ENCODE results near the gene CYP27B1.
"Not testable (repeated sequence)": the region's sequence is repeated elsewhere in the genome, so short reads cannot be mapped to it uniquely, and the experiment has no call there.

CYP27B1 gene

DNA sequence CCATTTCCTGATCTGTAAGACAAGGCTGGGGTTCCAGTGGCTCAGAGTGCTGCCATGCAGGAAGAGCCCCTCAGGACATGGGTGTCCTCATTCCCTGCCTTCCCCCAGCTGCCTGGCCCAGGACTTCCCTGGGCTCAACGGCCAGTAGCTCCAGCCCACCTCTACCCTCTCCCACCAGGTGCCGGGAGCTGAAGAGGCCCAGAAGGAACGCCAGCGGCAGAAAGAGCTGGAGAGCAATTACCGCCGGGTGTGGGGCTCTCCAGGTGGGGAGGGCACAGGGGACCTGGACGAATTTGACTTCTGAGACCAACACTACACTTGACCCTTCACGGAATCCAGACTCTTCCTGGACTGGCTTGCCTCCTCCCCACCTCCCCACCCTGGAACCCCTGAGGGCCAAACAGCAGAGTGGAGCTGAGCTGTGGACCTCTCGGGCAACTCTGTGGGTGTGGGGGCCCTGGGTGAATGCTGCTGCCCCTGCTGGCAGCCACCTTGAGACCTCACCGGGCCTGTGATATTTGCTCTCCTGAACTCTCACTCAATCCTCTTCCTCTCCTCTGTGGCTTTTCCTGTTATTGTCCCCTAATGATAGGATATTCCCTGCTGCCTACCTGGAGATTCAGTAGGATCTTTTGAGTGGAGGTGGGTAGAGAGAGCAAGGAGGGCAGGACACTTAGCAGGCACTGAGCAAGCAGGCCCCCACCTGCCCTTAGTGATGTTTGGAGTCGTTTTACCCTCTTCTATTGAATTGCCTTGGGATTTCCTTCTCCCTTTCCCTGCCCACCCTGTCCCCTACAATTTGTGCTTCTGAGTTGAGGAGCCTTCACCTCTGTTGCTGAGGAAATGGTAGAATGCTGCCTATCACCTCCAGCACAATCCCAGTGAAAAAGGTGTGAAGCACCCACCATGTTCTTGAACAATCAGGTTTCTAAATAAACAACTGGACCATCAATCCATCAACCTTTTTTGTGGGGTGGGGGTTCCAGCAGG lies 46.0 kb downstream of the CYP27B1 start:
- no peak for DNase-seq

DNA sequence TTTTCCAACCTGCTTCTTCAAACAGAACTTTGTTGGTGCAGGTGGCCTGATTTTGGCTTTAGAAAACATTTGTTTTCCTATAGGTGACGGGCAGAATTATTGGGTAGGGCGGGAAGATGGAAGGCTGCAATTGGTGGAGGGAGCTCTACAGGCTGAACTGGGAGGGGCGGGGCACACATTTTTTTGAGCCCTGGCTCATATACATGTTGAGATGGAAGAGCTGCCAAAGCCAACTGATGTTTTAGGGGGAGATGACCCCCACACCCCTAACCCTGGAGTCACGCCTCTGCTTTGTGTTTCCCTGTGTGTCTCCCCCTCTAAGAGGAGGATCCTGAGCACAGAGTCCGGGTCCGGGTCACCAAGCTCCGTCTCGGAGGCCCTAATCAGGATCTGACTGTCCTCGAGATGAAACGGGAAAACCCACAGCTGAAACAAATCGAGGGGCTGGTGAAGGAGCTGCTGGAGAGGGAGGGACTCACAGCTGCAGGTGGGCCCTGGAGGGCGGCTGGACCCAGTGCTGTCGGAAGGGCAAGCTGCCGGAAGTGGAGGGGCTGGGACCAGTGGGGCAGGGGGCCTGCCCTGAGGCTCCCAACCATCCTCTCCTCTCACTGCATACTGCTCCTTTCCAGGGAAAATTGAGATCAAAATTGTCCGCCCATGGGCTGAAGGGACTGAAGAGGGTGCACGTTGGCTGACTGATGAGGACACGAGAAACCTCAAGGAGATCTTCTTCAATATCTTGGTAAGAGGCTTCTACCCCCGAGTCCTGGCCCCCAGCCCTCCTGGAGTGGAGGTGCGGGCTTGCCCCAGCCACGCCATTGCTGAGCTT lies 46.9 kb downstream of the CYP27B1 start:
- DNase-seq = no peak

DNA sequence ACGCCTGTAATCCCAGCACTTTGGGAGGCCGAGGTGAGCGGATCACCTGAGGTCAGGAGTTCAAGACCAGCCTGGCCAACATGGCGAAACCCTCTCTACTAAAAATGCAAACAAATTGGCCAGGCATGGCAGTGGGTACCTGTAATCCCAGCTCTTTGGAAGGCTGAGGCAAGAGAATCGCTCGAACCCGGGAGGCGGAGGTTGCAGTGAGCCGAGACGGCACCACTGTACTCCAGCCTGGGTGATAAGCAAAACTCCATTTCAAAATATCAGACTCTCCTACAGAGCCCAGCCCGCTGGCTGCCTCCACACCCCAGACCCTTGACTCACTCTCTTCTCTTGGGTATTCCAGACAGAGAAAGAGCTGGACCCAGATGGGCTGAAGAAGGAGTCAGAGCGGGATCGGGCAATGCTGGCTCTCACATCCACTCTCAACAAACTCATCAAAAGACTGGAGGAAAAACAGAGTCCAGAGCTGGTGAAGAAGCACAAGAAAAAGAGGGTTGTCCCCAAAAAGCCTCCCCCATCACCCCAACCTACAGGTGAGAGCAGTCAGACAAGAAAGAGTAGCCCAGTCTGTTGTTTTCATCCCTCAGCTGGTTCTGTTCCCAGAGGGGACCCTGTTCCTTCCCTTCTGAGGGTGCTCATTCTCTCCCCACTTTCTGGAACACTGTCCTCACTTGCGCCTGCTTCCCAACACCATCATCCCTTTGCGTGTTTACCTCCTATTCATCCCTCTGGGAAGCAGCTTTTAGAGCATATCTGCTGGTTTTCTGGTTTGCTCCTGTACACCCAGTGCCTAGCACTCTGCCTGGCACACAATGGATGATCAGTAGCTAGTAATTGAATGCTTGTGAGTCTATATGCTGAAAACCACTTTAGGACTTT lies 48.0 kb downstream of the CYP27B1 start:
- no peak for DNase-seq

DNA sequence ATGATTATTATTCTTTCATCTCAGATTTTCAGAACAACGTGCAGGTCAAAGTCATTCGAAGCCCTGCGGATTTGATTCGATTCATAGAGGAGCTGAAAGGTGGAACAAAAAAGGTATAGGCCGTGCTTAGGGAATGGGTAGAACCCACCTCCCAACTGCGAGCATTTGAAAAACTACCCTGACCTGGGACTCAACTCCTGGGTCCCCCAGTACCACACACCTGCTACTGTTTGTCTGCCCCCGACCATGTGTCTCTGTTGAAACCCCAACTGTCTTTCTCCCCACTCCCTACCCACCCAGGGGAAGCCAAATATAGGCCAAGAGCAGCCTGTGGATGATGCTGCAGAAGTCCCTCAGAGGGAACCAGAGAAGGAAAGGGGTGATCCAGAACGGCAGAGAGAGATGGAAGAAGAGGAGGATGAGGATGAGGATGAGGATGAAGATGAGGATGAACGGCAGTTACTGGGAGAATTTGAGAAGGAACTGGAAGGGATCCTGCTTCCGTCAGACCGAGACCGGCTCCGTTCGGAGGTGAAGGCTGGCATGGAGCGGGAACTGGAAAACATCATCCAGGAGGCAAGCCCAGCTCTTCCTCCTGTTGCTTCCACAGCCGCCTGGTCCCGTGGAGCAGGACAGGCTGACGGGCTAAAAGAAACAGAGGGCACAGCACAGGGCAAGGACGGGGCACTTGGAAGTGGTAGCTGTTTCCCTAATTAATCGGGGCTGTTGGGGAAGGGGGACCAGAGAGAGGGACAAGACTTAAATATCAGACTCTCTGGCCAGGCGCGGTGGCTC lies 48.8 kb downstream of the CYP27B1 start:
- DNase-seq = no peak

DNA sequence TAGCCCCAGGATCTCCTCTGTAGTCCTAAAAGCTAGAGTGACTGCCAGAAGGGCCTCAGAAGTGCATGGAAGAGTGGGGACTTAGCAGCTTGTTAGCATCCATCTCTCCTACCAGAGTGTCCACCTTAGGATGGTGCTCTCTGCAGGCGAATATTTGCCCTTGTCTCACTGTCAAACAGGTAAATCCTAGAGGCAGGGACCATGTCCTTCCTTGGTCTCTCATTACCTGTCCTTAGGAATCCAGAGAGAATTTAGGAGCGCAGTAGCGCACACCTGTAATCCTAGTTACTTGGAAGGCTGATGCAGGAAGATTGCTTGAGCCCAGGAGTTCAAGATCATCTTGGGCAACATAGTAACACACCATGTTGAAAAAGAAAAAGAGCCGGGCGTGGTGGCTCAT lies 49.7 kb downstream of the CYP27B1 start:
- DNase-seq = no peak

DNA sequence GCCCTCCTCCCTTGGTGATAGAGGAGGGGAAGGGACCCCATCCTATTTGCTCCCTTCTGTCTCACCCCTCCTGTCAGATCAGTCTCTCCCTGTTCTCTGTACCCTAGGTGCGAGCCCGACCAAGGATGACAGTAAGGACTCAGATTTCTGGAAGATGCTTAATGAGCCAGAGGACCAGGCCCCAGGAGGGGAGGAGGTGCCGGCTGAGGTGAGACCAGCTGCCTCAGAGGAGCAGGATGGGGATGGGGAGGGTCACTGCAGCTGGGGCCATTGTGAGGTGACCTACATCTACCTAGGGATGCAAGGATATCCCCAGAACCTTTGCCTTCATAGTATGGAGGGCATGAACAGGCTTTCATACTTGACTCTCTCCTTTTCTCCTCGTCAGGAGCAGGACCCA lies 50.6 kb downstream of the CYP27B1 start:
- DNase-seq = no peak

DNA sequence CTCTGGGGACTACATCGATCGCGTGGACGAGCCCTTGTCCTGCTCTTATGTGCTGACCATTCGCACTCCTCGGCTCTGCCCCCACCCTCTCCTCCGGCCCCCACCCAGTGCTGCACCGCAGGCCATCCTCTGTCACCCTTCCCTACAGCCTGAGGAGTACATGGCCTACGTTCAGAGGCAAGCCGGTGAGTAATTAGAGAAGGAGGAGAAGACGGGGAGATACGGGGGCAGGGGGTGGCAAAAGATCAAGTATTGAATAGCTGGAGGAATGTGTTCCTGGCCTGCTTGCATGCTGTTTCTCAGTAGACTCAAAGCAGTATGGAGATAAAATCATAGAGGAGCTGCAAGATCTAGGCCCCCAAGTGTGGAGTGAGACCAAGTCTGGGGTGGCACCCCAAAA lies 51.1 kb downstream of the CYP27B1 start:
- no peak for DNase-seq

DNA sequence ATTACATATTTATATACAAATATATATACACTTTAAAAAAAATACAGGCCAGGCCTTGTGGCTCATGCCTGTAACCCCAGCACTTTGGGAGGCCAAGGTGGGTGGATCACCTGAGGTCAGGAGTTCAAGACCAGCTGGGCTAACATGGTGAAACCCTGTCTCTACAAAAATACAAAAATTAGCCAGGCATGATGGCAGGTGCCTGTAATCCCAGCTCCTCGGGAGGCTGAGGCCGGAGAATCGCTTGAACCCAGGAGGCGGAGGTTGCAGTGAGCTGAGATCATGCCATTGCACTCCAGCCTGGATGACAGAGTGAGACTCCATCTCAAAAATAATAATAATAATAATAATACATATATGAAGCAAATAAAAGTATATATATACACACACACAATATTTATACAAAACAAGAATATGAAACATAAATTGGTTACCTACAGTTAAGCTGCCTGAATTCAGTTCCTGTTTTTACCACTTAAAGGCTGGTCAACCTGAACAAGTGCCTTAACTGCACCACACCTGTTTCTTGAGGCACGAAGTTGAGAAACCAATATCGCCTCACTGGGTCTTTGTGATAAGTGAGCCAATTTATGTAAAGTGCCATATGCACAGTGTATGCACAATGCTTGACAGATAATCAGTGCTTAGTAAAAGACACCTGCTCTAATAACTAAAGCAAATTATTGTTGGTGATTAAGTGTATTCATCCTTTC lies 51.7 kb downstream of the CYP27B1 start:
- not testable (repeated sequence) for DNase-seq

DNA sequence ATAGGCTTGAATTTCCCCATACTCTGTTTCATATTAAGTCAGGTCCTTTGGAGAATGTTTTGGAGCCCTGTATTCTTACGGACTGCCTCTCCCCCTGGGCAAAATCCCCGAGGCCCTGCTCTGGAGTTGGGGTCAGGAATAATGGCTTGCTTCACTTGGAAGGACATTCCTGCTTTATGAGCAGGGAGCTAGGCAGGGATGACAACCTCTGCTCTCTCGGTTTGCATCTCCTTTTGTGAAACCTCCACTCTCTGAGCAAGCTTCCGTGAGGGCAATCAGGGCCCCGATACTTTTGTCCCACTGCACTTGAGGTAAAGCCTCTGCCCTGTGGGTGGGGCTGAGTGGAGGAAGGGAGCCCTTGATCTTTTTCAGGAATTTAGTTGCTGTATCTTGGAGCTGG lies 53.7 kb downstream of the CYP27B1 start:
- no peak for DNase-seq

DNA sequence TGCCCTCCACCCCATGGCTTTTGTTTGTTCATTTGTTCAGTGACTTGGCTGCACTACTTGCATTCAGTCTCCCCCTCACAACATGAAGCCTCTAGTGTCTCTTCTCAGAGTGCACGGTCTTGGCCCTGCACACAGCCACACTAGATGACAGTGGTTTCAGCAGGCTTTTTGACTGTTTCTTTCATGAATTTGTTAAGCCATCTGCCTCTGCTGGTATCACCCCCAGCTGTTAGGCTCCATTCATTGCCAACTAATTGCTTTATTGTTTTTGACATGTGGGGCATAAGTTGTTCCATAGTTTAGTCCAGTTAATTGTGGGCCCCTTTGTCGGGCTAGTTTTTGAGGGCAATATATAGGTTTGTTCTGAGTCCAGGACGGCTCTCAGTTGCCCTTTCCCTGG lies 54.2 kb downstream of the CYP27B1 start:
- no peak for DNase-seq

Data from NCI-H2081 treated with DMSO at 0.1 percent for 48 hours (cell line).